HepG2 (cell line): Measurements from ENCODE around the gene NUP85. TPM values are rescaled to one million over a fixed set of nuclear protein-coding genes. Genes with fewer than 3 reads are reported as not detected.

Source experiments
- ATAC-seq: fragments of 200-7000 bp; cut with Tn5 transposase; 3 replicates; pipeline ENCODE4 v1.9.1; 2020; ENCODE audit warnings: mild to moderate bottlenecking, moderate library complexity
- Bru-seq: library from RNA; stranded (reverse); fragments of 400-500 nt; gene quantifications from one replicate; lab custom pipeline; 2021; lab: Mats Ljungman, UMichigan
- BruChase-seq, 2 experiments: library from RNA; stranded (reverse); fragments of 400-500 nt; gene quantifications; one replicate each; lab custom pipeline; 2021; lab: Mats Ljungman, UMichigan
- BruUV-seq: library from RNA; stranded (reverse); fragments of 400-500 nt; replicated peaks from 2 replicates; lab custom pipeline; 2021; lab: Mats Ljungman, UMichigan
- CTCF ChIA-PET: fragments of 300-600 bp; formaldehyde crosslinking; extraction: SDS; loops from one replicate; lab custom pipeline; 2021; ENCODE audit warnings: low total read pairs, inconsistent platforms, low intra/inter-chr PET ratio; lab: Yijun Ruan, JAX
- POLR2A ChIA-PET: fragments of 350-600 bp; sonication (Branson Sonifier 250); formaldehyde crosslinking; loops from one replicate; lab custom pipeline; 2020; ENCODE audit warnings: antibody characterized with exemption, inconsistent platforms; lab: Yijun Ruan, JAX
- DNase-seq: peaks from one replicate; pipeline ENCODE4 v3.0.0-alpha.2; 2015; ENCODE audit warnings: low spot score
- FAIRE-seq: peaks from 3 replicates; lab custom pipeline; 2011; peaks lifted over from hg19 to GRCh38; lab: Jason Lieb, UNC
- H2AFZ ChIP-seq: one replicate; pipeline ENCODE4 v1.6.1; 2011; ENCODE audit warnings: low read length, inconsistent platforms
- H3K27ac ChIP-seq: fragments of 300-600 bp; 3 replicates; pipeline ENCODE4 v1.8.0; 2011; ENCODE audit warnings: mixed run types, mild to moderate bottlenecking, mixed read lengths, low read length, inconsistent platforms; ENCODE audit not compliant: insufficient read depth; ENCODE audit errors: extremely low read length
- H3K27me3 ChIP-seq, 2 experiments: fragments of 200-600 bp in 1 of 2; 2 replicates in 1 of 2; 3 replicates in 1 of 2; pipeline versions ENCODE4 v1.6.0 to v1.8.0; 2011; ENCODE audit warnings: low read length in 2 of 2, mild to moderate bottlenecking in 2 of 2, moderate library complexity in 2 of 2, inconsistent platforms in 1 of 2; ENCODE audit not compliant: insufficient read depth in 2 of 2, control insufficient read depth in 1 of 2
- H3K36me3 ChIP-seq, 2 experiments: fragments of 200-600 bp in 1 of 2; replicated peaks in 1 of 2; 2 replicates in 1 of 2; 3 replicates in 1 of 2; pipeline versions ENCODE4 v1.5.1 to v1.8.0; 2011; ENCODE audit warnings: low read length in 2 of 2, inconsistent platforms in 1 of 2; ENCODE audit not compliant: insufficient read depth in 2 of 2, control insufficient read depth in 1 of 2
- H3K4me1 ChIP-seq: 2 replicates; pipeline ENCODE4 v1.5.1; 2012; ENCODE audit warnings: low read length, inconsistent platforms; ENCODE audit not compliant: insufficient read depth
- H3K4me2 ChIP-seq: 2 replicates; pipeline ENCODE4 v1.6.0; 2011; ENCODE audit warnings: low read depth, low read length, inconsistent platforms
- H3K4me3 ChIP-seq, 3 experiments: fragments of 200-600 bp in 1 of 3; sonication (generic), shearing (Covaris generic) in 1 of 3; replicated peaks in 1 of 3; 2 replicates each; pipeline ENCODE4 v1.5.1; 2011 to 2016; ENCODE audit warnings: low read length in 3 of 3, inconsistent platforms in 2 of 3, low read depth in 2 of 3, mild to moderate bottlenecking in 2 of 3, control low read depth in 1 of 3, mixed read lengths in 1 of 3; ENCODE audit not compliant: insufficient read depth in 1 of 3
- H3K79me2 ChIP-seq: one replicate; pipeline ENCODE4 v1.6.1; 2011; ENCODE audit warnings: low read length, inconsistent platforms; ENCODE audit not compliant: insufficient read depth
- H3K9ac ChIP-seq: 2 replicates; pipeline ENCODE4 v1.6.0; 2011; ENCODE audit warnings: mild to moderate bottlenecking, low read depth, low read length, inconsistent platforms; ENCODE audit not compliant: insufficient read depth
- H3K9me3 ChIP-seq: 2 replicates; pipeline ENCODE4 v1.5.1; 2012; ENCODE audit warnings: mild to moderate bottlenecking, low read length
- H4K20me1 ChIP-seq: 2 replicates; pipeline ENCODE4 v1.6.0; 2011; ENCODE audit warnings: inconsistent platforms, mild to moderate bottlenecking, low read length, moderate library complexity; ENCODE audit not compliant: insufficient read depth
- NFRKB ChIP-seq: fragments of 450-650 bp; IDR thresholded peaks from 2 replicates; pipeline ENCODE4 v1.6.1; 2017
- SIX1 ChIP-seq: sonication (generic); formaldehyde crosslinking; IDR thresholded peaks from 2 replicates; pipeline ENCODE4 v1.4.0; 2020; ENCODE audit warnings: missing genetic modification reagents, borderline replicate concordance
- SMAD1 ChIP-seq: sonication (generic); formaldehyde crosslinking; IDR thresholded peaks from 2 replicates; pipeline ENCODE4 v1.4.0; 2020; ENCODE audit warnings: missing genetic modification reagents, low read depth, mild to moderate bottlenecking, borderline replicate concordance
- ZNF34 ChIP-seq: sonication (generic); formaldehyde crosslinking; IDR thresholded peaks from 2 replicates; pipeline ENCODE4 v1.4.0; 2020; ENCODE audit warnings: mild to moderate bottlenecking, missing genetic modification reagents, borderline replicate concordance
- ZNF543 ChIP-seq: sonication (generic); formaldehyde crosslinking; IDR thresholded peaks from 2 replicates; pipeline ENCODE4 v1.4.0; 2020; ENCODE audit warnings: mild to moderate bottlenecking, missing genetic modification reagents
- WGBS: methylation state at CpG from one replicate; pipeline ENCODE4 v1.1.6; 2017; ENCODE audit warnings: low lambda C conversion rate; 5-methylcytosine and 5-hydroxymethylcytosine counted together
- in situ Hi-C: cut with HindIII; loops from 2 replicates; pipeline ENCODE4 v1.10.0; 2017; ENCODE audit warnings: low pct_unique_long_range_greater_than_20kb; ENCODE audit not compliant: extremely low pct_ligation_motif_present
- intact Hi-C: fragments of 100-400 bp; cut with micrococcal nuclease; formaldehyde crosslinking; loops from one replicate; pipeline ENCODE4 v1.10.0; 2022; ENCODE audit not compliant: unreplicated experiment
- long read RNA-seq, 2 experiments: library from RNA in 1 of 2; library from polyadenylated mRNA in 1 of 2; stranded (forward) in 1 of 2; unstranded in 1 of 2; transcript quantifications; one replicate each; pipeline ENCODE4 v2.0.0, GENCODE V29; 2019 to 2022
- polyA minus RNA-seq, 3 experiments: library from RNA; depleted of rRNA, polyadenylated mRNA; stranded (reverse); fragments of >200 nt; gene quantifications; 2 replicates each; pipeline ENCODE4 v1.2.3, GENCODE V29; 2011; ENCODE audit warnings: low replicate concordance in 1 of 3
- polyA plus RNA-seq, 8 experiments: library from polyadenylated mRNA; depleted of rRNA in 3 of 8; stranded (reverse) in 7 of 8; unstranded in 1 of 8; fragments of >200 nt; fragmentation: Illumina TruSeq in 4 of 8; extraction: Trizol in 4 of 8; gene quantifications; 2 replicates each; pipeline versions ENCODE4 v1.2.1 to v1.2.3, GENCODE V29; 2011 to 2016; ENCODE audit warnings: low read depth in 4 of 8, missing spikeins in 1 of 8, mixed read lengths in 1 of 8; ENCODE audit not compliant: insufficient read depth in 1 of 8
- total RNA-seq, 5 experiments: library from RNA; depleted of rRNA; stranded (reverse); fragments of >200 nt; fragmentation: Illumina TruSeq; extraction: Trizol; gene quantifications; 2 replicates each; pipeline ENCODE4 v1.2.3, GENCODE V29; 2016; ENCODE audit warnings: low read depth in 1 of 5
- TF ChIP-seq, protein P1 (sequence below): sonication (generic); formaldehyde crosslinking; IDR thresholded peaks from 2 replicates; pipeline ENCODE4 v1.4.0; 2020; ENCODE audit warnings: missing genetic modification reagents, borderline replicate concordance
- TF ChIP-seq, protein P2 (sequence below): sonication (generic); formaldehyde crosslinking; IDR thresholded peaks from 2 replicates; pipeline ENCODE4 v1.8.0; 2022; ENCODE audit warnings: missing genetic modification reagents, mild to moderate bottlenecking, inconsistent platforms, borderline replicate concordance
- TF ChIP-seq, protein P3 (sequence below): sonication (generic); formaldehyde crosslinking; IDR thresholded peaks from 2 replicates; pipeline ENCODE4 v1.4.0; 2020; ENCODE audit warnings: mild to moderate bottlenecking, low read depth, missing genetic modification reagents

The NUP85 gene, protein sequence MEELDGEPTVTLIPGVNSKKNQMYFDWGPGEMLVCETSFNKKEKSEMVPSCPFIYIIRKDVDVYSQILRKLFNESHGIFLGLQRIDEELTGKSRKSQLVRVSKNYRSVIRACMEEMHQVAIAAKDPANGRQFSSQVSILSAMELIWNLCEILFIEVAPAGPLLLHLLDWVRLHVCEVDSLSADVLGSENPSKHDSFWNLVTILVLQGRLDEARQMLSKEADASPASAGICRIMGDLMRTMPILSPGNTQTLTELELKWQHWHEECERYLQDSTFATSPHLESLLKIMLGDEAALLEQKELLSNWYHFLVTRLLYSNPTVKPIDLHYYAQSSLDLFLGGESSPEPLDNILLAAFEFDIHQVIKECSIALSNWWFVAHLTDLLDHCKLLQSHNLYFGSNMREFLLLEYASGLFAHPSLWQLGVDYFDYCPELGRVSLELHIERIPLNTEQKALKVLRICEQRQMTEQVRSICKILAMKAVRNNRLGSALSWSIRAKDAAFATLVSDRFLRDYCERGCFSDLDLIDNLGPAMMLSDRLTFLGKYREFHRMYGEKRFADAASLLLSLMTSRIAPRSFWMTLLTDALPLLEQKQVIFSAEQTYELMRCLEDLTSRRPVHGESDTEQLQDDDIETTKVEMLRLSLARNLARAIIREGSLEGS
- total RNA-seq (2016; rRNA removed; fragmentation: Illumina TruSeq; extraction: Trizol) = 122 and 124 TPM in 2 replicates
- 32.8 and 35.7 TPM in 2 replicates for total RNA-seq (2016; cell fraction: cytosol; rRNA removed; fragmentation: Illumina TruSeq; extraction: Trizol; ENCODE audit: low read depth)
- total RNA-seq (2016; cell fraction: insoluble cytoplasmic fraction; rRNA removed; fragmentation: Illumina TruSeq; extraction: Trizol) = 119 and 122 TPM in 2 replicates
- 28.2 and 37.8 TPM in 2 replicates for total RNA-seq (2016; cell fraction: membrane; rRNA removed; fragmentation: Illumina TruSeq; extraction: Trizol)
- 112 and 113 TPM in 2 replicates for total RNA-seq (2016; cell fraction: nucleus; rRNA removed; fragmentation: Illumina TruSeq; extraction: Trizol)
- 79.4 and 89.1 TPM in 2 replicates for polyA plus RNA-seq (2011; rRNA removed)
- 64.8 and 78.3 TPM in 2 replicates for polyA plus RNA-seq (2011; cell fraction: cytosol; rRNA removed)
- polyA plus RNA-seq (2011; cell fraction: nucleus; rRNA removed) = 303 and 416 TPM in 2 replicates
- polyA plus RNA-seq (2012) = 34.4 and 62.5 TPM in 2 replicates
- 17.2 and 18.1 TPM in 2 replicates for polyA plus RNA-seq (2016; cell fraction: cytosol; fragmentation: Illumina TruSeq; extraction: Trizol; ENCODE audit: low read depth)
- polyA plus RNA-seq (2016; cell fraction: insoluble cytoplasmic fraction; fragmentation: Illumina TruSeq; extraction: Trizol; ENCODE audit: low read depth) = 81.2 and 85.9 TPM in 2 replicates
- 16.9 and 17.7 TPM in 2 replicates for polyA plus RNA-seq (2016; cell fraction: membrane; fragmentation: Illumina TruSeq; extraction: Trizol; ENCODE audit: low read depth)
- 226 and 250 TPM in 2 replicates for polyA plus RNA-seq (2016; cell fraction: nucleus; fragmentation: Illumina TruSeq; extraction: Trizol; ENCODE audit: insufficient read depth, low read depth)
- 91.6 and 267 TPM in 2 replicates for polyA minus RNA-seq (2011; rRNA and poly(A)+ RNA removed; ENCODE audit: low replicate concordance)
- 23.6 and 24.5 TPM in 2 replicates for polyA minus RNA-seq (2011; cell fraction: cytosol; rRNA and poly(A)+ RNA removed)
- 69.2 and 70.3 TPM in 2 replicates for polyA minus RNA-seq (2011; cell fraction: nucleus; rRNA and poly(A)+ RNA removed)
- Bru-seq, nascent RNA = percentile 71 among the genes with signal in this experiment
- percentile 83 among the genes with signal in this experiment for BruChase-seq, experiment 1, labeled RNA remaining after a 6-hour chase
- percentile 86 among the genes with signal in this experiment for BruChase-seq, experiment 2, labeled RNA remaining after a 2-hour chase
- long read RNA-seq, experiment 1, transcript NUP85-201 (19 exons, 2,121 nt) = major isoform, 38 of 56 reads
- long read RNA-seq, experiment 1, partial matches to known transcripts = 9 of 56 reads
- long read RNA-seq, experiment 1, other reads (novel, unspliced or antisense) = 8 of 56 reads
- long read RNA-seq, experiment 2, transcript NUP85-201 (19 exons, 2,121 nt) = major isoform, 24 of 37 reads
- long read RNA-seq, experiment 2, partial matches to known transcripts = 7 of 37 reads
- long read RNA-seq, experiment 2, other reads (novel, unspliced or antisense) = 4 of 37 reads

DNA sequence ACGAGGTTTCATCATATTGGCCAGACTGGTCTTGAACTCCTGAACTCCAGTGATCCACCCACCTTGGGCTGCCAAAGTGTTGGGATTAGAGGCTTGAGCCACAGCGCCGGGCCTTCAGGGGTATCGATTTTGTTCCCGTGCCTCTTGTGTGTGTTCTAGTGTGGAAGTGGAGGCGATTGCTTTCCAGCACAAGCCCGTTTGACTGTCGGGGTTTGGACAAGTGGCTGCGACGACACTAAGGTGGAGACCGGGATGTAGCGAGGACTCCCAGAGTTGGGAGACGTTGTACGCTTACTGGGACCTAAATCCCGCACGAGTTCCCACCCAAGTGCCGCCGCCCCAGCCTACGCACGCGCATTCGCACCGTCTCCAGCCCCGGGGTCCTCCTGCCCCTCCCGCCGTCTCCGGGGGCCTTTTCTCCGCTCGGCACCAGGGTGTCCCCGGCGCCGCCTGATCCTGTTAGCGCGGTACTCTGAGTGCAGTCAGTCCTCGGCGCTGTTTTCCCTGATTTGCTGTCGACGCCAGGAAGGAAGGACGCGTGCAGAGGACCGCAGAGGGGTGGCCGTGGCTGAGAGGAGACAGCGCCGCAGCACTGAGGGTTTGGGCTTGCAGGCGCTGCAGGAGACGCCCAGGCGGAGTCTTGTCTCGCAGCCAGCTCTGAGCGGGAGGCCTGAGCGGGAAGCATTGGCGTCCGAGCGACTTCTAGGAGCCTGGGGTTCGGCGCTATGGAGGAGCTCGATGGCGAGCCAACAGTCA is at the start of gene NUP85:
Gene NUP85, plus strand, starts transcription at position 643 of the 756 bp plus-strand sequence. Its CDS starts 83 bp downstream, at position 726.
- peaks cover 3 to 18% of the 10 kb centered on the region in 2 experiments for H3K36me3 ChIP-seq
- BruUV-seq = no TSS peak
- ChIA-PET CTCF (interaction anchor here (1.0 kb wide), 1 partner anchor 34 kb away, joined by 3 read pairs; no protein-coding TSS in a partner anchor), POLR2A (interaction anchor here (0.7 to 3.5 kb wide), 17 partner anchors 13 to 279 kb away, joined by 3 to 14 read pairs (median 3); partner anchors contain the start of genes ARMC7, GGA3, MIF4GD and MRPL58)
- peaks cover 40% of the 10 kb centered on the region for H3K4me1 ChIP-seq
- in situ Hi-C loops = no loop called here
- H3K4me3 ChIP-seq = peak within 1 kb of the TSS; percentile 82 to 96 (median 86)
- no peaks in the 10 kb centered on the region for H4K20me1 ChIP-seq
- intact Hi-C loops = no loop called here
- H3K9me3 ChIP-seq = no peaks in the 10 kb centered on the region
- H3K79me2 ChIP-seq = peaks cover 40% of the 10 kb centered on the region
- peak; percentile 96 for DNase-seq
- FAIRE-seq = peak; percentile 8
- peak; percentile 88 for ATAC-seq
- no peaks in the 10 kb centered on the region; a peak in 1 of 5 replicates for H3K27me3 ChIP-seq
- H3K4me2 ChIP-seq = peak within 1 kb of the TSS; percentile 85
- peak within 1 kb of the TSS; percentile 97 for H3K27ac ChIP-seq
- peak within 1 kb of the TSS; percentile 98 for H3K9ac ChIP-seq
- WGBS = under 1% methylated on average over 27 of the region's 57 CpGs
- H2AFZ ChIP-seq = peak within 1 kb of the TSS; percentile 79
- no peak for TF ChIP-seq NFRKB
- TF ChIP-seq SMAD1 (CRISPR knock-in tag) = peak; percentile 94; the same call in 1 of the 2 replicates
- TF ChIP-seq ZNF34 (CRISPR knock-in tag) = peak; percentile 45; the same call in 1 of the 2 replicates
- TF ChIP-seq, protein P1, sequence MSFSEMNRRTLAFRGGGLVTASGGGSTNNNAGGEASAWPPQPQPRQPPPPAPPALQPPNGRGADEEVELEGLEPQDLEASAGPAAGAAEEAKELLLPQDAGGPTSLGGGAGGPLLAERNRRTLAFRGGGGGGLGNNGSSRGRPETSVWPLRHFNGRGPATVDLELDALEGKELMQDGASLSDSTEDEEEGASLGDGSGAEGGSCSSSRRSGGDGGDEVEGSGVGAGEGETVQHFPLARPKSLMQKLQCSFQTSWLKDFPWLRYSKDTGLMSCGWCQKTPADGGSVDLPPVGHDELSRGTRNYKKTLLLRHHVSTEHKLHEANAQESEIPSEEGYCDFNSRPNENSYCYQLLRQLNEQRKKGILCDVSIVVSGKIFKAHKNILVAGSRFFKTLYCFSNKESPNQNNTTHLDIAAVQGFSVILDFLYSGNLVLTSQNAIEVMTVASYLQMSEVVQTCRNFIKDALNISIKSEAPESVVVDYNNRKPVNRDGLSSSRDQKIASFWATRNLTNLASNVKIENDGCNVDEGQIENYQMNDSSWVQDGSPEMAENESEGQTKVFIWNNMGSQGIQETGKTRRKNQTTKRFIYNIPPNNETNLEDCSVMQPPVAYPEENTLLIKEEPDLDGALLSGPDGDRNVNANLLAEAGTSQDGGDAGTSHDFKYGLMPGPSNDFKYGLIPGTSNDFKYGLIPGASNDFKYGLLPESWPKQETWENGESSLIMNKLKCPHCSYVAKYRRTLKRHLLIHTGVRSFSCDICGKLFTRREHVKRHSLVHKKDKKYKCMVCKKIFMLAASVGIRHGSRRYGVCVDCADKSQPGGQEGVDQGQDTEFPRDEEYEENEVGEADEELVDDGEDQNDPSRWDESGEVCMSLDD (CRISPR knock-in tag) = no peak
- TF ChIP-seq ZNF543 = peak; percentile 70; the same call in 1 of the 2 replicates
- peak; percentile 7; the same call in 1 of the 2 replicates for TF ChIP-seq SIX1 (CRISPR knock-in tag)
- TF ChIP-seq, protein P2, sequence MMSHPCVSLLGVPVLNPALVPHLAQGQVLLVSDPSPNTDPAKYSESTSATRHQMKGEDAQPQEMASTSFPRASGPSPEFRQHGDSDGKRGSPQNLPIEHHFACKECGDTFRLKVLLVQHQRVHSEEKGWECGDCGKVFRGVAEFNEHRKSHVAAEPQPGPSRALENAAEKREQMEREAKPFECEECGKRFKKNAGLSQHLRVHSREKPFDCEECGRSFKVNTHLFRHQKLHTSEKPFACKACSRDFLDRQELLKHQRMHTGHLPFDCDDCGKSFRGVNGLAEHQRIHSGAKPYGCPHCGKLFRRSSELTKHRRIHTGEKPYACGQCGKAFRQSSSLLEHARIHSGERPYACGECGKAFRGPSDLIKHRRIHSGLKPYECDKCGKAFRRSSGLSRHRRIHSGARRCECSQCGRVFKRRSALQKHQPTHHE (CRISPR knock-in tag) = peak; percentile 96
- TF ChIP-seq, protein P3, sequence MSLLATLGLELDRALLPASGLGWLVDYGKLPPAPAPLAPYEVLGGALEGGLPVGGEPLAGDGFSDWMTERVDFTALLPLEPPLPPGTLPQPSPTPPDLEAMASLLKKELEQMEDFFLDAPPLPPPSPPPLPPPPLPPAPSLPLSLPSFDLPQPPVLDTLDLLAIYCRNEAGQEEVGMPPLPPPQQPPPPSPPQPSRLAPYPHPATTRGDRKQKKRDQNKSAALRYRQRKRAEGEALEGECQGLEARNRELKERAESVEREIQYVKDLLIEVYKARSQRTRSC (CRISPR knock-in tag) = no peak; the same call in 1 of the 2 replicates
